ENCODE data around the gene ST3GAL3.

The ST3GAL3 gene

DNA sequence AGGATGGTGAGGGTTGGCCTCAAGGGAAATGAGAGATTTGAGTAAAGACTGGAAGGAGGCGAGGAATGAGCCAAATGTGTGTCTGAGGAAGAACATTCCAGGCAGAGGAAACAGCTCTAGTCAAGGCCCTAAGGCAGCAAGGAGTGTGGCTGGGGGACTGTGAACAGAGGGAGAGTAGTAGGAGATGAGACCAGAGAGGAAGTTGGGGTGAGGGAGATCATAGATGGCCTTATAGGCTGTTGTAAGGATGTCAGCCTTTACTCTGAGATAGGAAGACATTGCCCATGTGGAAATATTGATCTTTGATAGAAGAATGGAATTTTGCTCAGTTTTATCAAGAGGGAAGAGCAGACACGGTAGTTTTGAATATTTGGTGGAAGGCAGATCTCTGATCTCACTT, 171.1 kb downstream of the ST3GAL3 start:
- DNase-seq (ENCODE audit: low read depth in 2 of 2), result no peak

GRCh38 chr1:43878854-43879253, 171.5 kb downstream of the ST3GAL3 start:
- DNase-seq (ENCODE audit: low read depth in 2 of 2), result no peak

DNA sequence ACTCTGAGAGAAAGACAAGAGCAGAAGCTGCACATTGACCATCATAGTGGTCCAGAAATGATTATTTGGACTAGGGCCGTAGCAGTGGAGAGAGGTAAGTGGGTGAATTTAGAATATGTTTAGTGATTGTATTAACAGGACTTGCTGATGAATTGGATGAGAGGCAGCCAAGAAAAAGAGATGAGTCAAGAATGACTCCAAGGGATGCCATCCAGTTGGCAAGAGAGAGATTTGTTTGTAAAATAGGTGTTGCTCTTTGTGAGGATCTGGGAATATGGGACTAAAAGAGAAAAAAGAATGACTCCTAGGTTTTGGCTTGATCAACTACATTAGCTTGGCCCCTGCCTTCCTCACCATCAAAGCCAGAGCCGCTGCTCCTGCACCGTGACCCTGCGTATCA, 172.1 kb downstream of the ST3GAL3 start:
- no peak for DNase-seq (ENCODE audit: low read depth in 2 of 2)

DNA sequence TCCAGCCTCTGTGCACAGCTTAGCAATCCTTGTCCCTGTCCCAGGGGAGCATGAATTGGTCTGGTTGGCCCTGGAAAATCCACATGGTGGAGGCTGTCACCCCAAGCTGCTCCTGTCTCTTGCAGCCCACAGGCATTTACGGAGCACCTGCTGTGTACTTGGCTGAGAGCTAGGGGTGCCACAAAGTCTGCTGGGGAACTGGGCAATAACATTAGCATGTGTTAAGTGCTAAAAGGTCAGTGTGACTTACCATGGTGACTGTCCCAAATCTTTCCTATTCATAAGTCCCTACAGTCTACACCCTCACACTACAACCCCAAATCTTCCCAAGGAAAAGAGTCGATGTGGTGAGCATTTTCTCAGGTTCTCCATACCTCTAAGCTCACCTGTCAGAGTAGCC, 172.7 kb downstream of the ST3GAL3 start:
- no peak for DNase-seq (ENCODE audit: low read depth in 2 of 2)

- DNase-seq (ENCODE audit: low read depth in 2 of 2), result no peak
Measured at GRCh38 chr1:43880604-43881003, 173.3 kb downstream of the ST3GAL3 start.

- DNase-seq (ENCODE audit: low read depth in 2 of 2), result no peak
Measured at GRCh38 chr1:43881415-43881814, 174.1 kb downstream of the ST3GAL3 start.

DNA sequence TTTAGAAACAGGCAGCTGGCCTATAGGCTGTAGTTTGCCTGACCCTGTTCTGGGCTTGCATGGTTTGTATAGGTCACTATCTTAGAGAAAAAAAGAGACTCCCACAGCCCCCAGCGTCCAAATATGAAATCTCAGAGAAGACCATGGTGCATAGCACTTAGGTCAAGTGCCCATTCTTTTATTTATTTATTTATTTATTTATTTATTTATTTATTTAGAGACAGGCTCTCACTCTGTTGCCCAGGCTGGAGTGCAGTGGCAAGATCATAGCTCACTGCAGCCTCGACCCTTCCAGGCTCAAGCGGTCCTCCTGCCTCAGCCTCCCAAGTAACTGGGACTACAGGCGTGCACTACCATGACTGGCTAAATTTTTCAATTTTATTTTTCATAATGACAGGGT, 175.4 kb downstream of the ST3GAL3 start:
- no peak for DNase-seq (ENCODE audit: low read depth in 2 of 2)

DNA sequence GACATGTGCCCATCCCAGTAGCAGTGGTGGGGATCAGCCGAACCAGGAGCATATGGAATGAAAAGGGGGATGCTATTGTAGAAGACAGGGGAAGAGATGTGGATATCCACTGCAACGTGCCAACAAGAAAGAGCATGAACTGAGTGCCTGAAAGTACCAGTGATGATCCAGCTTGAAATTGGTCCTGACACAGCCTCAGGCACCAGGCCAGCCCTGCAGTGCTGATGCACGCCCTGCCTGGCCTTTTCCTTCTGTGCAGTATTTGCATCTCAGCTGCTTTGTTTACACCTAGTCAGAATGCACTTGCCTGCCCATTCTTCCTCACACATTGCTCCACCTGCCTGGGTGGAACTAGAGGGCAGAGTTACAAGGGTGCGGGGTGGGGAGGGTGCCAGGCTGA, 176.0 kb downstream of the ST3GAL3 start:
- no peak for DNase-seq (ENCODE audit: low read depth in 2 of 2)

- DNase-seq (ENCODE audit: low read depth in 2 of 2), result no peak
Measured at GRCh38 chr1:43885279-43885801, 178.0 kb downstream of the ST3GAL3 start.

GRCh38 chr1:43887748-43888147, 180.4 kb downstream of the ST3GAL3 start:
- no peak for DNase-seq (ENCODE audit: low read depth in 2 of 2)

GRCh38 chr1:43890815-43891214, 183.5 kb downstream of the ST3GAL3 start:
- no peak for DNase-seq (ENCODE audit: low read depth in 2 of 2)

DNA sequence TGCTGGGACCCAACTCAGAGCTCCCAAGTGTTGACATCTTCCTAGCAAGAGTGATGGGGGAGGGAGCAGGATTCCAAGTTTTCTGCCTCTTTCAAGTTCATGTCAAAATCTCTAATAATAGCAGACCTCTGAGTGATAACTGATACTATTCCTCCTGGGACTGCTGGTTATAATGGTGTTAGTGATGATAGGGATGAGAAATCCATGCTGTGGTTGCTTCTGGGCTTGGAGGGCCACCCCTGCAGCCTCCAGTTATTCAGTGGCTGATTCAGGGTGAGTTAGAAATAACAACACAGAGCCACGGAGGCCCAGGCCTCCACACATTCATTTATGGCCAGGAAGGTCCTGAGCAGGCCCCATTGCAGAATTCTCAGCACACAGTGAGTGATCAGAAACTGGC, 185.7 kb downstream of the ST3GAL3 start:
- DNase-seq (ENCODE audit: low read depth in 2 of 2), result no peak

- DNase-seq (ENCODE audit: low read depth in 2 of 2), result no peak
Measured at GRCh38 chr1:43898981-43899380, 191.6 kb downstream of the ST3GAL3 start.

- no peak for DNase-seq (ENCODE audit: low read depth in 2 of 2)
Measured at GRCh38 chr1:43900386-43900785, 193.1 kb downstream of the ST3GAL3 start.

GRCh38 chr1:43901196-43901961, 194.0 kb downstream of the ST3GAL3 start:
- no peak for DNase-seq (ENCODE audit: low read depth in 2 of 2)

- no peak for DNase-seq (ENCODE audit: low read depth in 2 of 2)
Measured at GRCh38 chr1:43902058-43902831, 194.9 kb downstream of the ST3GAL3 start.

DNA sequence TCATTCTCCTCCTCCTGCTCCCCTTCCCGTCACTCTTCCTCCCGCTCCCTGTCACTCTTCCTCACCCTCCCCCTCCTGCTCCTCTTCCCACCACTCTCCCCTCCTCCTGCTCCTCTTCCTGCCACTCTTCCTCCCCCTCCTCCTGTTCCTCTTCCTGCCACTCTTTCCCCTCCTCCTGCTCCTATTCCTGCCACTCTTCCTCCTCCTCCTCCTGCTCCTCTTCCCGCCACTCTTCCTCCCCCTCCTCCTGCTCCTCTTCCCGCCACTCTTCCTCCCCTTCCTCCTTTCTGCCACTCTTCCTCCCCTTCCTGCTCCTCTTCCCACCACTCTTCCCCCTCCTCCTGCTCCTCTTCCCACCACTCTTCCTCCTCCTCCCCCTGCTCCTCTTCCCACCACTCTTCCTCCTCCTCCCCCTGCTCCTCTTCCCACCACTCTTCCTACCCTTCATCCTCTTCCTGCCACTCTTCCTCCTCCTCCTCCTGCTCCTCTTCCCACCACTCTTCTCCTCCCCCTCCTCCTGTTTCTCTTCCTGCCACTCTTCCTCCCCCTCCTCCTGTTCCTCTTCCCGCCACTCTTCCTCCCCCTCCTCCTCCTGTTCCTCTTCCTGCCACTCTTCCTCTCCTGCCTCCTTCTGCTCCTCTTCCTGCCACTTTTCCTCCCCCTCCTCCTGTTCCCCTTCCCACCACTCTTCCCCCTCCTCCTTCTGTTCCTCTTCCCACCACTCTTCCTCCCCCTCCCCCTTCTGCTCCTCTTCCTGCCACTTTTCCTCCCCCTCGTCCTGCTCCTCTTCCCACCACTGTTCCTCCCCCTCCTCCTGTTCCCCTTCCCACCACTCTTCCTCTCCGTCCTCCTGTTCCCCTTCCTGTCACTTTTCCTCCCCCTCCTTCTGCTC, 197.6 kb downstream of the ST3GAL3 start:
- no peak for DNase-seq (ENCODE audit: low read depth in 2 of 2)

DNA sequence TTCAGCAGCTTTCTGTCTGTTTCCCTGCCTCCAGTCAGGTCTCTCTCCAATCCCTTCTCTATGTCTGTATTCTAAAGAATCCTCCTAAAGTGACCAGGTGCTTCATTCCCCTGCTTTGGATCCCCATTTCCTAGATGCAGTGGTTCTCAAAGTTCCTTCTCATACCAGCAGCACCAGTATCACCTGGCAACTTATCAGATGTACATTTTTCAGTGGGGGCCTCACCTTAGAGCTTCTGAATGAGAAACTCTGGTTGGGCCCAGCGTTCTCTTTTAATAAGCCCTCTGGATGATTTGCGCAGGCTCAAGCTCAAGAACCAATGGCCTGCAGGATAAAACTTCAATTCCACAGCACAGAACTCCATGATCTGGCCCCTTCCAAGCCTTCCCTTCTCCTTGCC, 200.9 kb downstream of the ST3GAL3 start:
- no peak for DNase-seq (ENCODE audit: low read depth in 2 of 2)

DNA sequence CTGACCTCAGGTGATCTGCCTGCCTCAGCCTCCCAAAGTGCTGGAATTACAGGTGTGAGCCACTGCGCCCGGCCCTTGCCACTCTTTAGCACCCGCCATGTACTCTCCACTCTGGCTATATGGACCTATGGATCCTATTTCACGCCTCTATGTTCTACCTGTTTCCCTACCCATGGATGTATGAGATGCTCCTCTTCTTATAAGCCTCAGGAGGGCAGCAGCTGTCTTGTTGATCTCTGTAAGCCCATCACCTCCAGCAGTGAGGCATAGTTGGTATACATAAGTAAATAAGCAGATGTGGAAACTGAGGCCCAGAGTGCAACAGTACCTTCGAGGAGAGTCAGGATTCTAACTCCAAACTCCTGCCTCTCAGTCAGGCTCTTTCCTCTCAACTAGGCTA, 201.5 kb downstream of the ST3GAL3 start:
- DNase-seq (ENCODE audit: low read depth in 2 of 2), result no peak

- DNase-seq (ENCODE audit: low read depth in 2 of 2), result no peak
Measured at GRCh38 chr1:43910343-43910742, 203.0 kb downstream of the ST3GAL3 start.

- DNase-seq (ENCODE audit: low read depth in 2 of 2), result no peak
Measured at GRCh38 chr1:43912607-43913006, 205.3 kb downstream of the ST3GAL3 start.

- no peak for DNase-seq (ENCODE audit: low read depth in 2 of 2)
Measured at GRCh38 chr1:43913051-43913501, 205.7 kb downstream of the ST3GAL3 start.

Data from stimulated activated CD4-positive, alpha-beta T cell treated with anti-CD3 and anti-CD28 coated beads, Interleukin-15, amount 100 ng/mL, for 48 hours (primary cell).